NCI-H82 treated with DMSO at 0.1 percent for 48 hours (cell line): ENCODE results near the gene ZNF438.
A peak's percentile ranks its signal among the peaks of the same experiment; 100 is the strongest.
"Not testable (repeated sequence)": the region's sequence is repeated elsewhere in the genome, so short reads cannot be mapped to it uniquely, and the experiment has no call there.

ENCODE experiments used
- DNase-seq: peaks from one replicate; lab custom pipeline; 2025; ENCODE audit not compliant: unreplicated experiment; lab: John Stamatoyannopoulos, UW

Gene ZNF438

DNA sequence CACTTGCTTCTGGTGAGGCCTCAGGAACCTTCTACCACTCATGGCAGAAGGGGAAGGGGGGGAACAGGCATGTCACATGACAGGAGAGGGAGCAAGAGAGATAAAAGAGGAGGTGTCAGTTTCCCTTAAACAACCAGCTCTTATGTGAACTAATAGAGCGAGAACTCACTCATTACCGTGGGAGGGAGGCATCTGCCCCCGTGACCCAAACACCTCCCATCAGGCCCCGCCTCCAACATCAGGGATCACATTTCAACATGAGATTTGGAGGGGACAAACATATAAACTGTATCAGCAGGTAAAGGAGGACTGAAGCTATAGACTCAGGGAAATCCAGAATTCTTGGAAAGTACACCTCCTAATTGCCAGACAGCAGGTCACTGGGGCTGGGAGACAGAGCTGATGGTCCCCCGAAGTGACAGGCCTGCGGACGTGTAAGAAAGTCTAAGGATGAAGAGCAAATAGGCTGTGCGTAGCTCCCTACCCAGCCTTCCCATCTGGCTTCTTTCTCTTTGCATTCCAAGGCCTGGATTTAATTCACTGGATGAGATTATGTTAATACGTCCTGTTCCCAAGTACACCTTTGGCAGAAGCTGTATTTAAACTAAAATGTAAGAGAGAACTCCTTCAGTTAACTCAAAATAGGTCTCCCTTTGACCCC is 215.4 kb downstream of the ZNF438 start:
- peak; percentile 82 for DNase-seq

DNA sequence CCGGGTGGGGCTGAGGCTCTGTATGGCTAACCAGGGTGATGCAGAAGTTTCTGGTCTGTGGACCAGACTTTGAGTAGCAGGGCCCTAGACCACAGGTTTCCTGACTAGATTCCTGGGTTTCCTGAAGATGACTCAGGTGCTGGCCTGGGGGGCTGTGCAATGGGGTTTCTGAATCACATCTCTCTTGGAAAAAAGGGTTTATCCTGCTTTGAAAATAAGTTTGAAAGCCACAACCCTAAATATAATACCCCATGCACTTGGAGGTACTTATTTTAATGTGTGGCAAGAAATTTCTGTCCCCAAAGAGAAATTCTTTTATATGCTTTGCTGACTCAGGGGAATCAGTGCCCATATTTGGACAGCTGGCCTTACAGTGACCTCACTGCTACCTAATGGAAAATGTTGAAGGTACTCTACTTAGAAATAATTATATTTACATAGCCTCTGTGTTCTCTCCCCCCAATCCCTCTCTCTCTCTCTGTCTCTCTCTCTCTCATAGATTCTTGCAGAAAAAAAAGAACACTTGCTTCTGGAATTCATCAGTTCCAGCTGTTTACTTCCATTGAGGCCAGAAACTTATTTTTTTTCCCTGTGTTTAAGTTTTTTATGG is 217.7 kb downstream of the ZNF438 start:
- DNase-seq, result no peak

DNA sequence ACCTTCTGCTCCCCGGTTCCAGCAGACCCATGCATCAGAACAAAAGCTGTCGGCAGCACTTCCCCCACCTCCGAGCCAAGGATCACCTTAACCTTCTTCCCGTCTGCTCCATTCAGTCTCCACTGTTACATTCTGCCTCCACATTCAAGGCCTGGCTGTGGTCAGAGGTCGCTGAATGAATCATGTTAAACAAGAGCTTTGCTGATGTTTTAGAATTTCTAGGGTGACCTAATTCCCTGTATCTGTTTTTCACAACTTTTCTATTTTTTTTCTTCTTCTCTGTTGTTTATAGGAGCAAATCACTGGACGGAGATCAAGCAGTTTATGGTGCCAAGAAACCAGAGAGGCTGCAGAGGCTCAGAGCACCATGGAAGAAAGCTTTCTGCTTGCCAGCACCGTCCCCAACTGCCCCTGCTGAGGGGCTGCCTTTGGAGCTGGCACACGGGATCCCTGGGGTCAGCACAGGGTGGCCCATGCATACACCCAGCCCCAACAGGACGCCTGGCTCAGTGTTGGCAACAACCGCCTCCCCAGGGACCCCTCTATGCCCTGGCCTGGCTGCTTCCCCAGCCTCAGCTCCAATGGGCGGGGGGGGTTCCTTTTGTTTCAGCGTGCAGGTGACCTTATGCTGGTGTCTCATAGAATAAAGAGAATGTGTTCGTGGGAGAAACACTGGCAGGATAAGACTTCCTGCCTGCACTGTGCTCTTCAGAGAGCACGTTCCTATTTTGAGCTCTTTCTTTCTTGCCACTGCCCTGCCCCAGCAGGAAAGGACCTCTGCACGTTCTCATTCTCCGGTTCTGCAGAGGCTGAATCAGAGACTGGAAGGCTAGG is 219.4 kb downstream of the ZNF438 start:
- DNase-seq, result no peak

DNA sequence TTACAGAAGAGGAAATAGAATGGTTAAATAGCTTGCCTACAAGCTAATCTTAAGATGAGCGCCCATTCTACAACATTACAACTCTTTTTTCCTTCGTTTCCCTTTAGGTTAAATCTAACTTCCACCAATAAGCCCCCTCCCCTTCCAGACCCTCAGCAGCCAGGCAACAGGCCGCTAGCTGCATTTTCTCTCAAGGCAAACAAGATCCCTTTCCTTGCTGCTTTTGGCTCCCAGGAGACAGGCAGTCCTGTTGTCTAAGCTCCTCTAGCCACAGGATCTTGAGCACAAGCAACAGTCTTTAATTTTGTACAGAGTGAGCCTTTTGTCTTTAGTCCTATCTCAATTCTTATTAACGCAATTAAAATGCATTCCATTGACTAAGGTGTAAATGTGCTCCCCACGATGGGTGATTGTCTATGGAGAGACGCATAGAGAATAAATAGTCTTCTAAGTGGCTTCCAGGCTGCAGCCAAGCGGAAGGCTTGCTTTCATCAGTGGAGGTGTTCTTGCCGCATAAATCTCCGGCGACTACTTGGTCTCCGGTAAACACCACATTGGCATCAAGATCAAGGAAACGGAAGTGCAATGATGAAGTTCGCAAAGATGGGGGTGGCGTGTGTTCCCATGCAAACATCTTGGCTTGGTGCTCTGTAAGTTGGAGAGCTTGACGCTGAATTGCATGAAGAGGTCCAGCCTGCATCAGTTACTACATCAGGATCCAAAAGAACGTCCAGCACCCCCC is 220.2 kb downstream of the ZNF438 start:
- no peak for DNase-seq

DNA sequence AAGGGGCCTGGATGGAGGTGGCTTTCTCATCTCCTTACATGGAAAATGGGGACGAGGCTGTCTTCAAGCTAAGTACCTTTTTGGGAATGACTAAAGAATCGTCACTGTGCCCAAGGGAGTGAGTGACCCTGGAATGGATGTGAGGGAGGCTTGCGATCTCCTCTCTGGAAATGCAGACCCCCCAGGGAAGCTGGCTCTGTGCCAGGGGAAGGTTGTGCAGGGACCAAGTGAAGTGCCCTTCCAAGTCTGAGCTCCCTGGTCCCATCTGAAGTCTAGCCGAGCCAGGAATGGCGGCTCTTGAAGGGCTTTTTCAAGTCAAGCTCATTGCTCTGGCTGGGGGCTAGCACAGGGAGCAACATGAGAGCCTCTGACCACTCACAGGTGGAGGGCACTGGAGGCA is 221.2 kb downstream of the ZNF438 start:
- DNase-seq, result no peak

DNA sequence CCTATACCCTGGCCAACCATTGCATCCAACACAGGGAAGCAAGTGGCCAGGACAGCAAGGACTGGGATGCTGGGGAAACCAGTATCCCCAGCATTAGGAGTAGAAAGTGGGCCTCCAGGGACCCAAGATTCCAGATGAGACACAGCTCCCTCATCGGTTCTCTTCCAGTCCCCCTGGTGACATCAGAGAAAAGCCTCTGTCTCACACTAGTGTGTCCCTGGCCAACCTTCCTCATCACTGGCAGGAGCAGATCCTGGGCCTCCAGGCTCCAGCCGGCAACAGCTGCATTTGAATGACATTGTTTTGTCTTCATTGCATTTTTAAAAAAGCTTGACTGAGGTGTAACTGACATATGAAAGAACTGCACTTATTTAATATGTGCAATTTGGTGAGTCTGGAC is 224.8 kb downstream of the ZNF438 start:
- no peak for DNase-seq

DNA sequence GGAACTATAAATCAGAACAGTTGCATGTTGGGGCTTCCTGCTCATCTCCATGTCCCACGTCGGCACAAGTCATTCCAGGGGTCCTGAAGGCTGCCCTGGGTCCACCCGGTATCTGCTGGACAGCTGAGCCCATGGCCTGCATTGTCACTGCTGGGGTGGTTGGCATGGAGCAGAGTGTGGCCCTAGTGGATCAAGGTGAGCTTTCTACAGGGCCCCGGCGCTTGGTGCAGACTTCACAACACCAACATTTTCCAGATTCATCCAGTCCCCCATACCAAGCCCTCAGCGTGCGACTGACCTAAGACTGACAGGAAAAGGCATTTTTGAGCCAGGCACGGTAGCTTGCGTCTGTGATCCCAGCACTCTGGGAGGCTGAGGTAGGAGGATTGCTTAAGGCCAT is 226.6 kb downstream of the ZNF438 start:
- no peak for DNase-seq

DNA sequence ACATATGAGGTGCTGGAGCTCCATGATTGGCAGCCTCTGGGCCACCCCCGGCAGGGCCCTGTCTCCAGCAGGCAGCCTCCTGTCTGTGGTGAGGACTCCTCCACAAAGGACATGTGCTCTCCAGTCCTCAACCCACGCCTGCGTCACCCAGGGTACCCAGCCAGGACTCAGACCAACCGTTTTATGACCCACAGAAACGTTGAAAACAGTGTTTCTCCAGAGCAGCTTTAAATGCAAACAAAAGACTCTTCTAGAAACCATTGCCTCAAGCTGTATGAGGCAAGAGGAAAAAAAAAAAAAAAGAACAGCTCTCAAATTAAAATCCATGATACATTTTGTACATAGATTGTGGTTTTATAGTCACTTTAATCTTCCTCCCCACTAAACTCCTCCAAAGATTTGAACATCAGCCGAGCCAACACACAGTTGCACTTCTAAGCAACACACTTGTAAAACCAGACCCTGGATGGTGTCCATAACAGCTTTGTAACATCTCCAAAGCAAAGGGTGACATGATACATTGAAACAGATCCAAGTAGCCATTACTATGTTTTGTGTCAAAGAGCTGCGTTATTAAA is 227.1 kb downstream of the ZNF438 start:
- DNase-seq, result no peak

DNA sequence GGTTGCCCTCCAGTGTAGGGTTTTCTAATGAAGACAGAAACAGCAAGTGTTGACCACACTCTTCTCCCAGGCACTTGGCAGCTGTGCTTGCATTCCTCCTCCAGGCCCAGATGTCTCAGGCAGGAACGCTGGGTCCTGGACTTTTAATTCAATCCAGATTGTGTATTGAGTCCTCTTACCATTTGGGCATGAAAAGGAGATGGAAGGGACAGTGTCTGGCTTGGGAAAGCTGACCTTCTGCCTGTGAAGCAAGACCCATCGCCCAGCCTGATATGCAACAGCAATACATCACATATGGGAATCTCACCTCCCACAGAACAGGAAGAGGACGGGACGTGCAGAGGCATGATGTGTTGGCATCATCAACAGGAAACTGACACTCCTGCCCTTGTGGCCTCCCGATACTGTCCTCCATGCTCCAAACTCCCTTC is 227.8 kb downstream of the ZNF438 start:
- no peak for DNase-seq

DNA sequence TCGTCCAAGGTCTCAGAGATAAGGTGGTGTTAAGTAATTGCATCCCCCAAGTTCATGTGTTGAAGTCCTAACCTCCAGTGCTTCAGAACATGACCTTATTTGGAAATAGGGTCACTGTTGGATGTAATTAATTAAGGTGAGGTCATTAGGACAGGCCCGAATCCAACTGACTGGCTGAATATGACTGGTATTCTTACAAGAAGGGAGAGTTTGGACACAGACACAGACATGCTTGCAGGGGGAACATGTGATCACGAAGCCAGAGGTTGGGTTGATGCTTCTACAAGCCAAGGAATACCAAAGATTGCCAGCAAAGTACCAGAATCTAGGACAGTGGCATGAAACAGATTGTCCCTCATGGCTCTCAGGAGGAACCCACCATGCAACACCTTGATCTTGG is 228.6 kb downstream of the ZNF438 start:
- no peak for DNase-seq

DNA sequence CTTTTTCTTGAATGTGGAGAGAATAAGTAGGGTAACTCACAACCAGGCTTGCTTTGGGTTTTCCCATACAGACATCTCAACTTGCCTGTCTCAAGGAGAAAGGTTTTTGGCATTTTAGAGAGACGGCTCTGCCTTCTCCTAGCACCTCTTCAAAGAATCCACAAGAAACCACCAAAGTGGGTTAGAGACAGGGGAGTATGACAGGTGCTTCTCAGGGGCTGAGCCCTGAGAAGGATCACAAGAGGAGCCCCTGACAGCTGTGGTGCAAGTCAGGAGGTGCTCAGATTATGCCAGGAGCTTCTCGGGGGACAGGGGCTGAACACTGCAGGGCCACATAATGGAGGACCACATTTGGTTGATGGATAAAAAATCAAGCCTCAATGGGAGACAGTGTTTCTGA is 231.3 kb downstream of the ZNF438 start:
- no peak for DNase-seq

DNA sequence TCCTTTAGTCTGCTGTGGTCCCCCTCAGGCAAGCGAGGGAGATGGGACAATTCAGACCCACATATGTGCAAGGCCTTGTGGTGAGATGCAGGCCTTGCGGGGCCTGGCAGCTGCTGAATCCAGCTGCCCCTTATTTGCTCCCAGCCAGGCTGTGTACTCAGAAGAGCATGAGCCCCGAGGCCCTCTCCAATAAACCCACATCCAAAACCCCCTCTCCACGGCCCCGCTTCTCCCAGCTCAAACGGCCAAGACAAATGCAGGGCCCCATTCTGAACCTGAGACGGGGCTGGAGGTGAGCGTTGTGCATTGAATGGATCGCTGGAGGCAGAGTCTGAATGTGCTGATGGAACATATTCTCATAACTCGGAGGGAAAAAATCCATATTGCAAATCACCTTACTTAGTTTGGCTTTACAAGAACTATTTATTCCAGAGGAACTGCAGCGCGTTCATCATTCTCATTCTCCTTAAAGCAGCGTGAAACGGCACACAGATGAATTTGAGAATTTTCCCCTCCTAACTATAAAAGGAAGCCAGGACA is 232.9 kb downstream of the ZNF438 start:
- DNase-seq, result no peak

DNA sequence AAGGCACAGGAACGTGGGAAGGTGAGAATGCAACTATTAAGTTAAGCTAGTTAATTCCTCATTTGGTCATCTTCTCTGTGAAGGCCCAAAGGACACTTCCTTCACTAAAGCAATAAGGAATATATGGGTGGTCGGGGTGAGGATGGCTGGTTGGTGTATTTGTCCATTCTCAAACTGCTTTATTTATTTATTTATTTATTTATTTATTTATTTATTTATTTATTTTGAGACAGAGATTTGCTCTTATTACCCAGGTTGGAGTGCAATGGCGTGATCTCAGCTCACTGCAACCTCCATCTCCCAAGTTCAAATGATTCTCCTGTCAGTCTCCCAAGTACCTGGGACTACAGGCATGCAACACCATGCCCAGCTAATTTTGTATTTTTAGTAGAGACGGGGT is 236.6 kb downstream of the ZNF438 start:
- DNase-seq, result not testable (repeated sequence)
